HepG2 (cell line): ENCODE measurements around the gene IL1R1. TPM values are rescaled to one million over a fixed set of nuclear protein-coding genes. Genes with fewer than 3 reads are reported as not detected.

Experiments used
- ATF1 ChIP-seq: IDR thresholded peaks from 2 replicates; pipeline ENCODE4 v1.6.1; 2016; ENCODE audit warnings: mild to moderate bottlenecking, control low read depth
- ATF5 ChIP-seq: sonication (generic); formaldehyde crosslinking; IDR thresholded peaks from 2 replicates; pipeline ENCODE4 v1.4.0; 2020; ENCODE audit warnings: mild to moderate bottlenecking, low read depth, missing genetic modification reagents
- BRD4 ChIP-seq: sonication (generic); formaldehyde crosslinking; IDR thresholded peaks from 2 replicates; pipeline ENCODE4 v1.4.0; 2020; ENCODE audit warnings: missing genetic modification reagents
- FOXO4 ChIP-seq: sonication (generic); formaldehyde crosslinking; conservative IDR thresholded peaks from 2 replicates; pipeline ENCODE4 v1.8.1; 2023; ENCODE audit warnings: missing genetic modification reagents
- GMEB2 ChIP-seq: IDR thresholded peaks from 2 replicates; pipeline ENCODE4 v1.6.1; 2016; ENCODE audit warnings: missing biosample characterization, missing genetic modification reagents, low read depth
- HNRNPLL ChIP-seq: fragments of 200-400 bp; formaldehyde crosslinking; IDR thresholded peaks from 2 replicates; pipeline ENCODE4 v1.6.1; 2017; ENCODE audit warnings: mild to moderate bottlenecking, low read depth, low read length; ENCODE audit not compliant: poor library complexity, severe bottlenecking
- JDP2 ChIP-seq: sonication (generic); formaldehyde crosslinking; IDR thresholded peaks from 2 replicates; pipeline ENCODE4 v1.8.1; 2022; ENCODE audit warnings: missing genetic modification reagents, borderline replicate concordance
- LBX2 ChIP-seq: sonication (generic); formaldehyde crosslinking; IDR thresholded peaks from 2 replicates; pipeline ENCODE4 v1.5.0; 2020; ENCODE audit warnings: missing genetic modification reagents, mild to moderate bottlenecking, borderline replicate concordance
- NFIC ChIP-seq: IDR thresholded peaks from 2 replicates; pipeline ENCODE4 v1.6.1; 2012; ENCODE audit warnings: mild to moderate bottlenecking, low read length, inconsistent platforms
- NFYB ChIP-seq: sonication (generic); formaldehyde crosslinking; IDR thresholded peaks from 2 replicates; pipeline ENCODE4 v1.4.0; 2020; ENCODE audit warnings: missing genetic modification reagents
- NPAS2 ChIP-seq: sonication (generic); formaldehyde crosslinking; IDR thresholded peaks from 2 replicates; pipeline ENCODE4 v1.8.0; 2022; ENCODE audit warnings: mild to moderate bottlenecking, missing genetic modification reagents, borderline replicate concordance
- NR2F1 ChIP-seq, 2 experiments: fragments of 450-650 bp in 1 of 2; formaldehyde crosslinking in 1 of 2; IDR thresholded peaks; 2 replicates each; pipeline versions ENCODE4 v1.5.0 to v1.6.1; 2016 to 2020; ENCODE audit warnings: mild to moderate bottlenecking in 1 of 2, missing compliant biosample characterization in 1 of 2, missing genetic modification reagents in 1 of 2, moderate library complexity in 1 of 2
- NR2F2 ChIP-seq: IDR thresholded peaks from 2 replicates; pipeline ENCODE4 v1.6.1; 2012; ENCODE audit warnings: low read depth, inconsistent platforms, borderline replicate concordance
- REL ChIP-seq: sonication (generic); formaldehyde crosslinking; conservative IDR thresholded peaks from 2 replicates; pipeline ENCODE4 v1.8.0; 2022; ENCODE audit warnings: mild to moderate bottlenecking, missing genetic modification reagents, moderate library complexity
- SMC3 ChIP-seq: IDR thresholded peaks from 2 replicates; pipeline ENCODE4 v1.6.1; 2011; ENCODE audit warnings: low read length, improper control_type of control experiment
- ZBTB20 ChIP-seq: sonication (generic); formaldehyde crosslinking; IDR thresholded peaks from 2 replicates; pipeline ENCODE4 v1.8.1; 2023; ENCODE audit warnings: missing genetic modification reagents, low read depth, mild to moderate bottlenecking, borderline replicate concordance
- ZBTB34 ChIP-seq: sonication (generic); formaldehyde crosslinking; IDR thresholded peaks from 2 replicates; pipeline ENCODE4 v1.8.0; 2022; ENCODE audit warnings: mild to moderate bottlenecking, missing genetic modification reagents
- ZBTB42 ChIP-seq: sonication (generic); formaldehyde crosslinking; IDR thresholded peaks from 2 replicates; pipeline ENCODE4 v1.5.0; 2020; ENCODE audit warnings: mild to moderate bottlenecking, missing genetic modification reagents
- ZNF136 ChIP-seq: sonication (generic); formaldehyde crosslinking; IDR thresholded peaks from 2 replicates; pipeline ENCODE4 v1.8.1; 2022; ENCODE audit warnings: low read depth, mild to moderate bottlenecking, moderate library complexity, missing genetic modification reagents
- ZNF225 ChIP-seq: sonication (generic); formaldehyde crosslinking; IDR thresholded peaks from 2 replicates; pipeline ENCODE4 v1.4.0; 2020; ENCODE audit warnings: mild to moderate bottlenecking, missing genetic modification reagents
- ZNF232 ChIP-seq: sonication (generic); formaldehyde crosslinking; IDR thresholded peaks from 2 replicates; pipeline ENCODE4 v1.4.0; 2020; ENCODE audit warnings: missing genetic modification reagents, borderline replicate concordance
- ZNF234 ChIP-seq: sonication (generic); formaldehyde crosslinking; conservative IDR thresholded peaks from 2 replicates; pipeline ENCODE4 v1.5.1; 2020; ENCODE audit warnings: mild to moderate bottlenecking, missing genetic modification reagents
- ZNF343 ChIP-seq: sonication (generic); formaldehyde crosslinking; IDR thresholded peaks from 2 replicates; pipeline ENCODE4 v1.4.0; 2020; ENCODE audit warnings: mild to moderate bottlenecking, missing genetic modification reagents
- ZNF382 ChIP-seq: sonication (generic); formaldehyde crosslinking; IDR thresholded peaks from 2 replicates; pipeline ENCODE4 v1.5.0; 2020; ENCODE audit warnings: missing genetic modification reagents, mild to moderate bottlenecking, borderline replicate concordance
- ZNF616 ChIP-seq: sonication (generic); formaldehyde crosslinking; IDR thresholded peaks from 2 replicates; pipeline ENCODE4 v1.5.0; 2020; ENCODE audit warnings: low read depth, mild to moderate bottlenecking, missing genetic modification reagents
- ZNF780A ChIP-seq: sonication (generic); formaldehyde crosslinking; IDR thresholded peaks from 2 replicates; pipeline ENCODE4 v1.8.0; 2022; ENCODE audit warnings: mild to moderate bottlenecking, missing genetic modification reagents, moderate library complexity
- ZNF792 ChIP-seq: IDR thresholded peaks from 2 replicates; pipeline ENCODE4 v1.6.1; 2016
- ZNF883 ChIP-seq: sonication (generic); formaldehyde crosslinking; IDR thresholded peaks from 2 replicates; pipeline ENCODE4 v1.5.1; 2020; ENCODE audit warnings: mild to moderate bottlenecking, missing genetic modification reagents; ENCODE audit errors: not compliant biosample characterization
- polyA plus RNA-seq, 8 experiments: library from polyadenylated mRNA; depleted of rRNA in 3 of 8; stranded (reverse) in 7 of 8; unstranded in 1 of 8; fragments of >200 nt; fragmentation: Illumina TruSeq in 4 of 8; extraction: Trizol in 4 of 8; gene quantifications; 2 replicates each; pipeline versions ENCODE4 v1.2.1 to v1.2.3, GENCODE V29; 2011 to 2016; ENCODE audit warnings: low read depth in 4 of 8, missing spikeins in 1 of 8, mixed read lengths in 1 of 8; ENCODE audit not compliant: insufficient read depth in 1 of 8
- total RNA-seq, 5 experiments: library from RNA; depleted of rRNA; stranded (reverse); fragments of >200 nt; fragmentation: Illumina TruSeq; extraction: Trizol; gene quantifications; 2 replicates each; pipeline ENCODE4 v1.2.3, GENCODE V29; 2016; ENCODE audit warnings: low read depth in 1 of 5

The IL1R1 gene
- total and polyA plus RNA-seq, 2 of the 13 experiments (the other 11 are each of a cell fraction or from before 2014, with no cell fraction given), result 38.0 to 93.1 TPM

GRCh38 chr2:102106133-102106556 is 36.4 kb upstream of the IL1R1 start (continued):
- no peak for TF ChIP-seq BRD4 (CRISPR knock-in tag)
- TF ChIP-seq ATF1, result peak; percentile 63
- TF ChIP-seq SMC3, result no peak
- TF ChIP-seq ZNF225, result no peak
- TF ChIP-seq ZBTB34 (CRISPR knock-in tag), result no peak
- no peak; the same call in 1 of the 2 replicates for TF ChIP-seq ZNF792 (CRISPR knock-in tag)
- no peak for TF ChIP-seq FOXO4 (CRISPR knock-in tag)
- TF ChIP-seq ZNF883 (CRISPR knock-in tag), result no peak
- peak; percentile 66; the same call in 1 of the 2 replicates for TF ChIP-seq ZBTB20 (CRISPR knock-in tag)
- no peak for TF ChIP-seq ZBTB42 (CRISPR knock-in tag)
- TF ChIP-seq JDP2, result no peak
- no peak for TF ChIP-seq ZNF343 (CRISPR knock-in tag)
- TF ChIP-seq GMEB2 (CRISPR knock-in tag), result no peak
- TF ChIP-seq NR2F1 (CRISPR knock-in tag; IDR thresholded peaks at IDR 0.05), result no peak
- TF ChIP-seq ATF5 (CRISPR knock-in tag), result no peak
- TF ChIP-seq NFIC, result peak; percentile 80
- TF ChIP-seq ZNF232 (CRISPR knock-in tag), result no peak
- TF ChIP-seq NFYB (CRISPR knock-in tag), result no peak
- no peak for TF ChIP-seq ZNF382 (CRISPR knock-in tag)
- TF ChIP-seq NR2F2, result no peak
- TF ChIP-seq ZNF136 (CRISPR knock-in tag), result 0 out of 2 replicates have a peak, but pooled peaks have one; percentile 44
- no peak for TF ChIP-seq NPAS2
- no peak for TF ChIP-seq LBX2 (CRISPR knock-in tag)
- TF ChIP-seq ZNF616, result no peak
- TF ChIP-seq REL (CRISPR knock-in tag), result no peak
- TF ChIP-seq HNRNPLL, result no peak
- TF ChIP-seq ZNF780A (CRISPR knock-in tag), result no peak
- no peak for TF ChIP-seq ZNF234
